GM18870 (cell line): ENCODE results near the gene IDUA.

Source experiments
- ATAC-seq: cut with Tn5 transposase; IDR thresholded peaks from one replicate; pipeline ENCODE4 v1.9.1; 2021; ENCODE audit warnings: moderate library complexity; ENCODE audit not compliant: unreplicated experiment

The IDUA gene

GRCh38 chr4:955931-956381 lies 30.9 kb upstream of the IDUA start:
- no peak for ATAC-seq

- ATAC-seq: no peak
These were observed 30.2 kb upstream of the IDUA start for GRCh38 chr4:956531-957230.

- ATAC-seq: no peak
These were observed 29.6 kb upstream of the IDUA start for GRCh38 chr4:957231-957580.

- no peak for ATAC-seq
These were observed 29.1 kb upstream of the IDUA start for GRCh38 chr4:957581-958313.

- no peak for ATAC-seq
These were observed 28.6 kb upstream of the IDUA start for GRCh38 chr4:958314-958665.

GRCh38 chr4:958696-959337 lies 28.0 kb upstream of the IDUA start:
- ATAC-seq: no peak

- ATAC-seq: no peak
These were observed 27.3 kb upstream of the IDUA start for GRCh38 chr4:959338-960139.

- ATAC-seq: no peak
These were observed 26.7 kb upstream of the IDUA start for GRCh38 chr4:960140-960635.

- no peak for ATAC-seq
These were observed 26.1 kb upstream of the IDUA start for GRCh38 chr4:960636-961350.

GRCh38 chr4:961351-962230 lies 25.3 kb upstream of the IDUA start:
- ATAC-seq: no peak

- no peak for ATAC-seq
These were observed 24.3 kb upstream of the IDUA start for GRCh38 chr4:962231-963208.

- ATAC-seq: no peak
These were observed 23.3 kb upstream of the IDUA start for GRCh38 chr4:963276-964225.

GRCh38 chr4:964346-965025 lies 22.4 kb upstream of the IDUA start:
- no peak for ATAC-seq

GRCh38 chr4:965048-965765 lies 21.6 kb upstream of the IDUA start:
- ATAC-seq: no peak

GRCh38 chr4:965766-966134 lies 21.1 kb upstream of the IDUA start:
- ATAC-seq: no peak
